Osteoblast (primary cell): ENCODE results near the gene AKR7A3. TPM values are rescaled to one million over a fixed set of nuclear protein-coding genes. Genes with fewer than 3 reads are reported as not detected.

Experiments
- DNase-seq: peaks from one replicate; pipeline ENCODE4 v3.0.0; 2011; ENCODE audit warnings: low spot score, mixed read lengths; ENCODE audit not compliant: insufficient read length; ENCODE audit errors: missing footprints
- H2AFZ ChIP-seq: 2 replicates; pipeline ENCODE4 v1.6.0; 2011; ENCODE audit warnings: mild to moderate bottlenecking, low read length
- H3K27ac ChIP-seq: 2 replicates; pipeline ENCODE4 v1.5.1; 2011; ENCODE audit warnings: mild to moderate bottlenecking, low read depth, low read length, moderate library complexity
- H3K27me3 ChIP-seq: 2 replicates; pipeline ENCODE4 v1.6.0; 2012; ENCODE audit warnings: mild to moderate bottlenecking, control low read depth, inconsistent platforms, low read length, moderate library complexity; ENCODE audit not compliant: insufficient read depth
- H3K36me3 ChIP-seq: 2 replicates; pipeline ENCODE4 v1.5.1; 2011; ENCODE audit warnings: mild to moderate bottlenecking, low read length, control low read depth, moderate library complexity; ENCODE audit not compliant: insufficient read depth
- H3K4me1 ChIP-seq: 2 replicates; pipeline ENCODE4 v1.5.1; 2011; ENCODE audit warnings: mild to moderate bottlenecking, low read length, control low read depth, moderate library complexity; ENCODE audit not compliant: insufficient read depth
- H3K4me2 ChIP-seq: 2 replicates; pipeline ENCODE4 v1.6.0; 2011; ENCODE audit warnings: mild to moderate bottlenecking, low read length; ENCODE audit not compliant: insufficient read depth
- H3K4me3 ChIP-seq: fragments of 200-600 bp; sonication (generic); 3 replicates; pipeline ENCODE4 v1.5.1; 2012; ENCODE audit warnings: mild to moderate bottlenecking, low read length, inconsistent platforms; ENCODE audit not compliant: insufficient read depth
- H3K79me2 ChIP-seq: 2 replicates; pipeline ENCODE4 v1.6.0; 2012; ENCODE audit warnings: mild to moderate bottlenecking, low read length, control low read depth, inconsistent platforms; ENCODE audit not compliant: insufficient read depth
- H3K9me3 ChIP-seq: 2 replicates; pipeline ENCODE4 v1.5.1; 2011; ENCODE audit warnings: low read depth, low read length, control low read depth
- H4K20me1 ChIP-seq: 2 replicates; pipeline ENCODE4 v1.6.0; 2012; ENCODE audit warnings: mild to moderate bottlenecking, low read length, control low read depth; ENCODE audit not compliant: insufficient read depth
- small RNA-seq: library from RNA; depleted of rRNA; stranded (forward); fragments of <200 nt; gene quantifications from one replicate; pipeline ENCODE3, GENCODE V24; 2012
- total RNA-seq: library from RNA; depleted of rRNA; stranded (reverse); fragments of >200 nt; gene quantifications from 2 replicates; pipeline ENCODE4 v1.2.3, GENCODE V29; 2012
- TF ChIP-seq, protein P1 (sequence below): IDR thresholded peaks from 2 replicates; pipeline ENCODE4 v1.5.1; 2011; ENCODE audit warnings: mild to moderate bottlenecking, low read depth, low read length, moderate library complexity; ENCODE audit errors: extremely low read depth

Gene AKR7A3
- total RNA-seq, 1 donor: 0.72 TPM

DNA sequence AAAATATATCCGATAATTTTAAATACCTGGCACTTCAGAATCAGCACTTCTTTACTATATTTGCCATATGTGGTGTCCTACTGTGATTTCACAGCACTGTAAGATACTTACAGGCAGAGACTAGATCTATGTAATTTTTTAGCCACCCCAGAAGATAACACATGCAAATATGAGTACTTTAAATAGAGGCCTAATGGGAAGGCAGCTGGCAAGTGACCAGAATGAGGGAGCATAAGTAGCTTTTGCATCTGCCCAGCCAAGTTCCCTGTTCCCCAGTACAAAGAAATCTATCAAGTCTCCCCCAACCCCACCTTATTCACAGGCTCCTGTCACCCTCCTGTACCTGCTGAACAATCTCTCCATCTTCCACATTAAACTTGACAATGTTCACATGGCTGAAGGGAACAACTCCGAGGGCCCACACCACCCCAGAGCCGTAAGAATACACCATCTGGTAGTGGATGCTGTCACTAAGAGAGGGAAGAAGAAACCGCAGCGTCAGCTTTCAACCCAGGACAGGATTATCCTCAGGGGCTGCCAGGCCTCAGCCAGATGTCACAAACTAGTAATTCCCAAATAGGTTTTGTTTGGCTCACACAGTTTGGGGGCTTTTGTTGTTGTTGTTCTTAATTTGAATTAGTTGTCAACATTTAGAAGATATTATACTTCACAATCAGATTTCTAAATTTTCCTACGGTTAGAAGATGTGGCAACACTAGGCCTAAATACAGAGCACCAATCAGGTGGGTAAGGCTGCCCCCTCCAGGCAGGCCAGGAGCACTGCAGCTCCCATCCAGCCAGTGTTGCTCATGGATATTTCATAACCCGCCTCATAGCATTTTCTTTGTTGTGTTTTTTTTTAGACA, 47.7 kb downstream of the AKR7A3 start:
- Histone ChIP-seq H3K4me1 (no peaks in the 10 kb centered on the region), H3K9me3 (no peaks in the 10 kb centered on the region), H3K27me3 (no peaks in the 10 kb centered on the region), H3K27ac (peak overlapping the region; percentile 70), H2AFZ (peak overlapping the region; percentile 44), H3K4me2 (no peak overlapping the region), H4K20me1 (peaks cover 9% of the 10 kb centered on the region), H3K79me2 (peaks cover 9% of the 10 kb centered on the region), H3K36me3 (peaks cover 82% of the 10 kb centered on the region), H3K4me3 (no peak overlapping the region)
- TF ChIP-seq, protein P1, sequence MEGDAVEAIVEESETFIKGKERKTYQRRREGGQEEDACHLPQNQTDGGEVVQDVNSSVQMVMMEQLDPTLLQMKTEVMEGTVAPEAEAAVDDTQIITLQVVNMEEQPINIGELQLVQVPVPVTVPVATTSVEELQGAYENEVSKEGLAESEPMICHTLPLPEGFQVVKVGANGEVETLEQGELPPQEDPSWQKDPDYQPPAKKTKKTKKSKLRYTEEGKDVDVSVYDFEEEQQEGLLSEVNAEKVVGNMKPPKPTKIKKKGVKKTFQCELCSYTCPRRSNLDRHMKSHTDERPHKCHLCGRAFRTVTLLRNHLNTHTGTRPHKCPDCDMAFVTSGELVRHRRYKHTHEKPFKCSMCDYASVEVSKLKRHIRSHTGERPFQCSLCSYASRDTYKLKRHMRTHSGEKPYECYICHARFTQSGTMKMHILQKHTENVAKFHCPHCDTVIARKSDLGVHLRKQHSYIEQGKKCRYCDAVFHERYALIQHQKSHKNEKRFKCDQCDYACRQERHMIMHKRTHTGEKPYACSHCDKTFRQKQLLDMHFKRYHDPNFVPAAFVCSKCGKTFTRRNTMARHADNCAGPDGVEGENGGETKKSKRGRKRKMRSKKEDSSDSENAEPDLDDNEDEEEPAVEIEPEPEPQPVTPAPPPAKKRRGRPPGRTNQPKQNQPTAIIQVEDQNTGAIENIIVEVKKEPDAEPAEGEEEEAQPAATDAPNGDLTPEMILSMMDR: peak; percentile 97
- peak; percentile 95 for DNase-seq

DNA sequence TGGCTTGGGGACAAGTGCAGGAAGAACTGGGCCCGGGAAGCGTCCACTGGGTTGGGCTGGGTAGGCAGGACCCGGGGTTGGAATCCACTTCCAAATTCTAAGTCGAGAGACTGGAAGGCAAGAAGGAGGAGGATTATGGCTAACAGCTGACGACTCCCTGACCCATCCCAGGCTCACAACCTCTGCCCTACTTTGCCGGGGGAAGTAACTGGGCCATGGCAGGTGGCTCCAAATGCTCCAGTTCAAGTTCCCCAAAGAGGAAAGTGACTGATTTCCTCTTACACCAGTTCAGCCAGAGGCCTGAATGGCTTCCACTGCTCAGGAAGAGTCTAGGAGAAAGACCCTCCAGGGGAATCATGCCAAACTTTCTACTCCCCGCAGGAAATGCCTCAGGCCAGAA, 48.7 kb downstream of the AKR7A3 start:
- DNase-seq: no peak
- H2AFZ ChIP-seq: no peak overlapping the region
- H3K27me3 ChIP-seq: no peaks in the 10 kb centered on the region
- H3K79me2 ChIP-seq: peaks cover 5% of the 10 kb centered on the region
- H3K4me2 ChIP-seq: no peak overlapping the region
- peaks cover 89% of the 10 kb centered on the region for H3K36me3 ChIP-seq
- H3K4me3 ChIP-seq: no peak overlapping the region
- H4K20me1 ChIP-seq: peaks cover 9% of the 10 kb centered on the region
- TF ChIP-seq, protein P1: no peak
- H3K9me3 ChIP-seq: no peaks in the 10 kb centered on the region
- H3K27ac ChIP-seq: no peak overlapping the region
- H3K4me1 ChIP-seq: no peaks in the 10 kb centered on the region

DNA sequence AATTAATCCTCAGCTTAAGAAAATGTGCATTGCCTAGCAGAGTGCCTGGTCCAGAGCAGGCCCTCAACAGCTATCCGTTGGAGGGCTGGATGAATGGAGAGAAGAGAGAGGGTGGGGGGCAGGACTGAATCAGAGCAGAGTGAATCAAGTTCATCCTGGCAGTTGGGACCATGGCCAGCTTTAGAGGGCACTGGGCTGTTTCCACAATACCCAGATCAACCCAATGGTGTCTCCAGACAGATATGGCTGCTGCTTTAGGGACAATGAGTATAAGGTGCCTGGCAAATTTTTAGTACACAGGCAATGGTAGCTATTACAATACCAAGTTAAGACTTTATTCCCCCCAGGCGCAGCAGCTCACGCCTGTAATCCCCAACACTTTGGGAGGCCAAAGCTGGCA, 54.3 kb downstream of the AKR7A3 start:
- Histone ChIP-seq H2AFZ (no peak overlapping the region), H3K4me1 (no peaks in the 10 kb centered on the region), H3K9me3 (no peaks in the 10 kb centered on the region), H3K4me3 (no peak overlapping the region), H3K4me2 (no peak overlapping the region), H3K27ac (no peak overlapping the region), H3K79me2 (no peaks in the 10 kb centered on the region), H4K20me1 (peaks cover 9% of the 10 kb centered on the region), H3K27me3 (no peaks in the 10 kb centered on the region), H3K36me3 (peaks cover 85% of the 10 kb centered on the region)
- TF ChIP-seq, protein P1: no peak
- DNase-seq: no peak

Small RNAs within 50 kb of the gene (small RNA-seq; reads per million reads assigned to genes)
- gene RNU6-1099P: not detected

Other genes starting within 250 kb of the AKR7A3 start
- gene UBR4, start 78.5 kb downstream of the AKR7A3 start, total RNA-seq: 134 and 149 TPM in 2 replicates
- gene EMC1, start 37.2 kb downstream of the AKR7A3 start, total RNA-seq: 60.1 and 64.1 TPM in 2 replicates
- 17.4 and 18.5 TPM in 2 replicates for gene MRTO4, start 37.0 kb downstream of the AKR7A3 start, total RNA-seq
- gene AKR7A2, start 23.4 kb upstream of the AKR7A3 start, total RNA-seq: 66.2 and 79.0 TPM in 2 replicates
- 30.9 and 32.6 TPM in 2 replicates for gene SLC66A1, start 23.6 kb upstream of the AKR7A3 start, total RNA-seq
- gene CAPZB, start 196.8 kb upstream of the AKR7A3 start, total RNA-seq: 217 and 224 TPM in 2 replicates